Measurements from ENCODE around the gene GALNT18. TPM values are rescaled to one million over a fixed set of nuclear protein-coding genes. Genes with fewer than 3 reads are reported as not detected.
A peak's percentile ranks its signal among the peaks of the same experiment; 100 is the strongest.

Gene GALNT18
- total RNA-seq, 1 donor from 2014 or later, result 9.4 TPM

GRCh38 chr11:11563200-11563975, 58.4 kb downstream of the GALNT18 start:
- no peak for ATAC-seq

- no peak for ATAC-seq
These were observed 59.8 kb downstream of the GALNT18 start for GRCh38 chr11:11561991-11562390.

- ATAC-seq, result no peak
These were observed 63.0 kb downstream of the GALNT18 start for GRCh38 chr11:11558826-11559225.

- peak; percentile 95 for ATAC-seq
These were observed 63.4 kb downstream of the GALNT18 start for GRCh38 chr11:11558396-11558795.

GRCh38 chr11:11555208-11555607, 66.6 kb downstream of the GALNT18 start:
- peak; percentile 57 for ATAC-seq

GRCh38 chr11:11553573-11553972, 68.2 kb downstream of the GALNT18 start:
- ATAC-seq, result no peak

GRCh38 chr11:11552529-11553087, 69.2 kb downstream of the GALNT18 start:
- no peak for ATAC-seq

- ATAC-seq, result no peak
These were observed 71.3 kb downstream of the GALNT18 start for GRCh38 chr11:11550534-11550933.

- ATAC-seq, result no peak
These were observed 76.2 kb downstream of the GALNT18 start for GRCh38 chr11:11545285-11546275.

GRCh38 chr11:11543656-11544055, 78.1 kb downstream of the GALNT18 start:
- ATAC-seq, result no peak

GRCh38 chr11:11540157-11540556, 81.6 kb downstream of the GALNT18 start:
- no peak for ATAC-seq

- ATAC-seq, result no peak
These were observed 83.4 kb downstream of the GALNT18 start for GRCh38 chr11:11538277-11538960.

- no peak for ATAC-seq
These were observed 83.9 kb downstream of the GALNT18 start for GRCh38 chr11:11537871-11538270.

- no peak for ATAC-seq
These were observed 84.4 kb downstream of the GALNT18 start for GRCh38 chr11:11537372-11537771.

- ATAC-seq, result no peak
These were observed 85.2 kb downstream of the GALNT18 start for GRCh38 chr11:11536650-11537049.

- ATAC-seq, result peak; percentile 16
These were observed 86.2 kb downstream of the GALNT18 start for GRCh38 chr11:11535611-11536010.

- no peak for ATAC-seq
These were observed 86.8 kb downstream of the GALNT18 start for GRCh38 chr11:11534981-11535380.

- no peak for ATAC-seq
These were observed 88.1 kb downstream of the GALNT18 start for GRCh38 chr11:11533751-11534150.

GRCh38 chr11:11533057-11533456, 88.7 kb downstream of the GALNT18 start:
- no peak for ATAC-seq

GRCh38 chr11:11532574-11532973, 89.2 kb downstream of the GALNT18 start:
- no peak for ATAC-seq

- ATAC-seq, result peak; percentile 29
These were observed 90.5 kb downstream of the GALNT18 start for GRCh38 chr11:11531131-11531908.

- ATAC-seq, result peak; percentile 38
These were observed 92.8 kb downstream of the GALNT18 start for GRCh38 chr11:11528986-11529385.

Measured in esophagus mucosa (tissue), 1 donor.